Activated CD8-positive, alpha-beta memory T cell treated with anti-CD3 and anti-CD28 coated beads, Interleukin-2, amount 50 U/mL, for 24 hours (primary cell): ENCODE results near the gene SLC39A3.

Source experiments
- DNase-seq: peaks from one replicate; pipeline ENCODE4 v3.0.0-alpha.2; 2020; ENCODE audit errors: extremely low read depth

SLC39A3 gene

GRCh38 chr19:2739602-2740313 is at the start of gene SLC39A3:
Gene SLC39A3, minus strand, starts transcription at chr19:2740017. Its CDS starts 2,760 bp downstream, at chr19:2737257.
- DNase-seq, result peak; percentile 99

- no peak for DNase-seq
Observed at GRCh38 chr19:2788237-2788636, 48.4 kb upstream of the SLC39A3 start.

GRCh38 chr19:2787115-2787514 is 47.3 kb upstream of the SLC39A3 start:
- DNase-seq, result no peak

- peak; percentile 98 for DNase-seq
Observed at GRCh38 chr19:2785244-2785997, 45.6 kb upstream of the SLC39A3 start, which contains the start of gene THOP1. Gene THOP1, plus strand, starts transcription at chr19:2785503. Its CDS starts 160 bp downstream, at chr19:2785663.

GRCh38 chr19:2783781-2784145 is 43.9 kb upstream of the SLC39A3 start:
- DNase-seq, result no peak

- peak; percentile 97 for DNase-seq
Observed at GRCh38 chr19:2782936-2783780, 43.3 kb upstream of the SLC39A3 start, which contains the start of gene SGTA. Gene SGTA, minus strand, starts transcription at chr19:2783273. Its CDS starts 14,205 bp downstream, at chr19:2769068.

- DNase-seq, result no peak
Observed at GRCh38 chr19:2782329-2782935, 42.6 kb upstream of the SLC39A3 start.

GRCh38 chr19:2780284-2780683 is 40.5 kb upstream of the SLC39A3 start:
- no peak for DNase-seq

- no peak for DNase-seq
Observed at GRCh38 chr19:2779121-2779740, 39.4 kb upstream of the SLC39A3 start.

- DNase-seq, result no peak
Observed at GRCh38 chr19:2777952-2778683, 38.3 kb upstream of the SLC39A3 start.

GRCh38 chr19:2775556-2776430 is 36.0 kb upstream of the SLC39A3 start:
- DNase-seq, result peak; percentile 40

GRCh38 chr19:2774953-2775555 is 35.2 kb upstream of the SLC39A3 start:
- DNase-seq, result no peak

- DNase-seq, result no peak
Observed at GRCh38 chr19:2774083-2774679, 34.4 kb upstream of the SLC39A3 start.

- DNase-seq, result no peak
Observed at GRCh38 chr19:2771786-2772674, 32.2 kb upstream of the SLC39A3 start.

GRCh38 chr19:2770055-2771013 is 30.5 kb upstream of the SLC39A3 start:
- DNase-seq, result no peak

GRCh38 chr19:2769218-2769617 is 29.4 kb upstream of the SLC39A3 start:
- no peak for DNase-seq
